Uterus (tissue), 2 donors: Measurements from ENCODE around the gene CNTF.

Source experiments
- POLR2A ChIP-seq, 2 donors: fragments of 450-650 bp; IDR thresholded peaks; one replicate each; pipeline ENCODE4 v1.6.1; 2016; ENCODE audit warnings: antibody characterized with exemption in 2 of 2, mild to moderate bottlenecking in 1 of 2, moderate library complexity in 1 of 2
- TF ChIP-seq, protein P1 (sequence below), 4 experiments: fragments of 200-600 bp in 2 of 4; fragments of 450-650 bp in 2 of 4; sonication (generic) in 2 of 4; IDR thresholded peaks; one replicate each; pipeline ENCODE4 v1.5.1; 2016 to 2019; ENCODE audit warnings: antibody characterized with exemption in 4 of 4, mild to moderate bottlenecking in 2 of 4, moderate library complexity in 1 of 4

GRCh38 chr11:58639103-58639502 lies 16.6 kb downstream of the CNTF start:
- TF ChIP-seq, protein P1, sequence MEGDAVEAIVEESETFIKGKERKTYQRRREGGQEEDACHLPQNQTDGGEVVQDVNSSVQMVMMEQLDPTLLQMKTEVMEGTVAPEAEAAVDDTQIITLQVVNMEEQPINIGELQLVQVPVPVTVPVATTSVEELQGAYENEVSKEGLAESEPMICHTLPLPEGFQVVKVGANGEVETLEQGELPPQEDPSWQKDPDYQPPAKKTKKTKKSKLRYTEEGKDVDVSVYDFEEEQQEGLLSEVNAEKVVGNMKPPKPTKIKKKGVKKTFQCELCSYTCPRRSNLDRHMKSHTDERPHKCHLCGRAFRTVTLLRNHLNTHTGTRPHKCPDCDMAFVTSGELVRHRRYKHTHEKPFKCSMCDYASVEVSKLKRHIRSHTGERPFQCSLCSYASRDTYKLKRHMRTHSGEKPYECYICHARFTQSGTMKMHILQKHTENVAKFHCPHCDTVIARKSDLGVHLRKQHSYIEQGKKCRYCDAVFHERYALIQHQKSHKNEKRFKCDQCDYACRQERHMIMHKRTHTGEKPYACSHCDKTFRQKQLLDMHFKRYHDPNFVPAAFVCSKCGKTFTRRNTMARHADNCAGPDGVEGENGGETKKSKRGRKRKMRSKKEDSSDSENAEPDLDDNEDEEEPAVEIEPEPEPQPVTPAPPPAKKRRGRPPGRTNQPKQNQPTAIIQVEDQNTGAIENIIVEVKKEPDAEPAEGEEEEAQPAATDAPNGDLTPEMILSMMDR (IDR thresholded peaks at IDR 0.05): no peak
- no peak for TF ChIP-seq POLR2A (IDR thresholded peaks at IDR 0.05)
